ENCODE results near the gene XCR1.
A peak's percentile ranks its signal among the peaks of the same experiment; 100 is the strongest.
"Not testable (repeated sequence)": the region's sequence is repeated elsewhere in the genome, so short reads cannot be mapped to it uniquely, and the experiment has no call there.

The XCR1 gene

GRCh38 chr3:46027021-46027705, at the start of gene XCR1:
Gene XCR1 (minus strand): TSS chr3:46027483. CDS start chr3:46021947, 5,536 bp downstream.
- DNase-seq, result no peak

- no peak for DNase-seq
Measured at GRCh38 chr3:46076606-46077005, 49.3 kb upstream of the XCR1 start.

GRCh38 chr3:46075816-46076215, 48.5 kb upstream of the XCR1 start:
- no peak for DNase-seq

GRCh38 chr3:46071222-46071858, 44.1 kb upstream of the XCR1 start:
- DNase-seq, result no peak

GRCh38 chr3:46070595-46071093, 43.4 kb upstream of the XCR1 start:
- DNase-seq, result no peak

- DNase-seq, result no peak
Measured at GRCh38 chr3:46068501-46068900, 41.2 kb upstream of the XCR1 start.

- no peak for DNase-seq
Measured at GRCh38 chr3:46067401-46067800, 40.1 kb upstream of the XCR1 start.

- DNase-seq, result no peak
Measured at GRCh38 chr3:46065750-46066256, 38.5 kb upstream of the XCR1 start.

GRCh38 chr3:46065294-46065705, 38.0 kb upstream of the XCR1 start:
- DNase-seq, result peak; percentile 73

- DNase-seq, result no peak
Measured at GRCh38 chr3:46062679-46063078, 35.4 kb upstream of the XCR1 start.

GRCh38 chr3:46061887-46062286, 34.6 kb upstream of the XCR1 start:
- DNase-seq, result no peak

- no peak for DNase-seq
Measured at GRCh38 chr3:46061108-46061720, 33.9 kb upstream of the XCR1 start.

- DNase-seq, result no peak
Measured at GRCh38 chr3:46060551-46060950, 33.3 kb upstream of the XCR1 start.

- DNase-seq, result no peak
Measured at GRCh38 chr3:46059432-46059831, 32.1 kb upstream of the XCR1 start.

GRCh38 chr3:46058981-46059380, 31.7 kb upstream of the XCR1 start:
- DNase-seq, result no peak

- DNase-seq, result no peak
Measured at GRCh38 chr3:46057716-46058115, 30.4 kb upstream of the XCR1 start.

- DNase-seq, result no peak
Measured at GRCh38 chr3:46056686-46057085, 29.4 kb upstream of the XCR1 start.

GRCh38 chr3:46053761-46054515, 26.7 kb upstream of the XCR1 start:
- DNase-seq, result not testable (repeated sequence)

GRCh38 chr3:46053265-46053664, 26.0 kb upstream of the XCR1 start:
- not testable (repeated sequence) for DNase-seq

GRCh38 chr3:46052531-46052930, 25.2 kb upstream of the XCR1 start:
- no peak for DNase-seq

- no peak for DNase-seq
Measured at GRCh38 chr3:46049093-46049492, 21.8 kb upstream of the XCR1 start.

GRCh38 chr3:46046231-46046630, 18.9 kb upstream of the XCR1 start:
- DNase-seq, result not testable (repeated sequence)

GRCh38 chr3:46038916-46039315, 11.6 kb upstream of the XCR1 start:
- no peak for DNase-seq

All from SHP77 treated with DMSO at 0.1 percent for 48 hours (cell line).